Activated CD8-positive, alpha-beta T cell treated with anti-CD3 and anti-CD28 coated beads, Interleukin-2, amount 10 ng/mL, durations not matched to agents 7 days and 5 days (primary cell): ENCODE data around the gene TMEM208. TPM values are rescaled to one million over a fixed set of nuclear protein-coding genes. Genes with fewer than 3 reads are reported as not detected.

Source experiments
- ATAC-seq: fragments of 150-1000 bp; cut with Tn5 transposase; one replicate; pipeline ENCODE4 v1.10.0; 2021; ENCODE audit warnings: moderate library complexity
- CTCF ChIA-PET: fragments of 350-600 bp; sonication (Branson Sonifier 250); formaldehyde crosslinking; loops from one replicate; lab custom pipeline; 2021; ENCODE audit warnings: antibody characterized with exemption; lab: Charles Lee
- POLR2A ChIA-PET: fragments of 350-600 bp; sonication (Branson Sonifier 250); formaldehyde crosslinking; loops from one replicate; lab custom pipeline; 2021; ENCODE audit warnings: antibody characterized with exemption; lab: Charles Lee
- DNase-seq: peaks from one replicate; pipeline ENCODE4 v3.0.0-alpha.2; 2020
- H3K27ac Mint-ChIP-seq: one replicate; pipeline ENCODE4 v1.8.0; 2021; ENCODE audit warnings: mild to moderate bottlenecking, mixed read lengths
- H3K27me3 Mint-ChIP-seq: one replicate; pipeline ENCODE4 v1.8.0; 2021; ENCODE audit warnings: low read depth, mixed read lengths
- H3K36me3 Mint-ChIP-seq: one replicate; pipeline ENCODE4 v1.8.0; 2021; ENCODE audit warnings: low read depth, mixed read lengths
- H3K4me1 Mint-ChIP-seq: one replicate; pipeline ENCODE4 v1.8.0; 2021; ENCODE audit warnings: low read depth, mixed read lengths
- H3K4me3 Mint-ChIP-seq: one replicate; pipeline ENCODE4 v1.8.0; 2021; ENCODE audit warnings: mild to moderate bottlenecking, mixed read lengths
- H3K9me3 Mint-ChIP-seq: one replicate; pipeline ENCODE4 v1.8.0; 2022; ENCODE audit warnings: mixed read lengths; ENCODE audit not compliant: insufficient read depth
- total RNA-seq, 2 experiments: library from RNA; stranded (reverse); gene quantifications; one replicate each; pipeline ENCODE4 v1.2.3, GENCODE V29; 2021

The TMEM208 gene
- total RNA-seq: 10 to 100 TPM; 33.7 TPM

- Mint-ChIP-seq H3K27me3 (no peaks in the 10 kb centered on the region), H3K27ac (peak within 1 kb of the TSS; percentile 94), H3K9me3 (no peaks in the 10 kb centered on the region)
Measured at GRCh38 chr16:67226804-67227566, at the start of gene TMEM208. Gene TMEM208, plus strand, starts transcription at chr16:67227130. Its CDS starts 89 bp downstream, at chr16:67227219.

GRCh38 chr16:67177743-67178699 lies 48.9 kb upstream of the TMEM208 start:
- peaks cover 45% of the 10 kb centered on the region for H3K4me1 Mint-ChIP-seq
- H3K27ac Mint-ChIP-seq: no peak overlapping the region
- peak overlapping the region; percentile 61 for H3K4me3 Mint-ChIP-seq
- POLR2A ChIA-PET: interaction anchor here (0.6 kb wide), 1 partner anchor 70 kb away, joined by 3 read pairs; no protein-coding TSS in a partner anchor
- DNase-seq: peak; percentile 69
- H3K36me3 Mint-ChIP-seq: peaks cover 22% of the 10 kb centered on the region
- H3K27me3 Mint-ChIP-seq: peaks cover 21% of the 10 kb centered on the region
- ATAC-seq: peak; percentile 55
- no peaks in the 10 kb centered on the region for H3K9me3 Mint-ChIP-seq
- CTCF ChIA-PET: interaction anchor here (0.8 to 6.6 kb wide), 6 partner anchors 9 to 297 kb away, joined by 3 to 47 read pairs (median 5); partner anchors contain the start of genes FBXL8, PDP2 and TRADD

More at GRCh38 chr16:67226804-67227566, at the start of gene TMEM208:
- POLR2A ChIA-PET: interaction anchor here (0.6 to 5.0 kb wide), 13 partner anchors 8 to 228 kb away, joined by 3 to 70 read pairs (median 5); partner anchors contain the start of genes E2F4, FHOD1 and SLC9A5
- Mint-ChIP-seq H3K36me3 (peaks cover 32% of the 10 kb centered on the region), H3K4me3 (peak within 1 kb of the TSS; percentile 93), H3K4me1 (peaks cover 47% of the 10 kb centered on the region)
- peak; percentile 99 for DNase-seq
- CTCF ChIA-PET: interaction anchor here (0.7 to 5.9 kb wide), 13 partner anchors 9 to 273 kb away, joined by 3 to 64 read pairs (median 3); partner anchors contain the start of genes ELMO3, FHOD1 and SLC9A5
- peak; percentile 98 for ATAC-seq

GRCh38 chr16:67179421-67180080 lies 47.4 kb upstream of the TMEM208 start:
- Mint-ChIP-seq H3K27ac (no peak overlapping the region), H3K27me3 (peaks cover 11% of the 10 kb centered on the region), H3K4me3 (no peak overlapping the region), H3K36me3 (peaks cover 20% of the 10 kb centered on the region), H3K9me3 (no peaks in the 10 kb centered on the region), H3K4me1 (peaks cover 31% of the 10 kb centered on the region)
- no peak for ATAC-seq
- ChIA-PET POLR2A (no interaction called here), CTCF (interaction anchor here (0.7 to 1.5 kb wide), 5 partner anchors 10 to 162 kb away, joined by 3 to 11 read pairs (median 5); partner anchors contain the start of genes FBXL8 and TRADD)
- DNase-seq: peak; percentile 48

- no peak overlapping the region for H3K4me3 Mint-ChIP-seq
- H3K9me3 Mint-ChIP-seq: no peaks in the 10 kb centered on the region
- H3K27me3 Mint-ChIP-seq: peaks cover 14% of the 10 kb centered on the region
- H3K27ac Mint-ChIP-seq: no peak overlapping the region
- ATAC-seq: no peak
- H3K36me3 Mint-ChIP-seq: peaks cover 20% of the 10 kb centered on the region
- DNase-seq: no peak
- ChIA-PET POLR2A (no interaction called here), CTCF (interaction anchor here (1.0 to 1.5 kb wide), 4 partner anchors 11 to 162 kb away, joined by 5 to 11 read pairs (median 6); partner anchors contain the start of genes FBXL8 and TRADD)
- H3K4me1 Mint-ChIP-seq: peaks cover 34% of the 10 kb centered on the region
Measured at GRCh38 chr16:67180166-67180565, 46.8 kb upstream of the TMEM208 start.

- CTCF ChIA-PET: interaction anchor here (0.9 kb wide), 2 partner anchors 12 to 164 kb away, joined by 3 read pairs; no protein-coding TSS in a partner anchor
- Mint-ChIP-seq H3K4me1 (peaks cover 37% of the 10 kb centered on the region), H3K36me3 (peaks cover 15% of the 10 kb centered on the region), H3K27ac (no peak overlapping the region), H3K9me3 (no peaks in the 10 kb centered on the region), H3K27me3 (peaks cover 21% of the 10 kb centered on the region), H3K4me3 (no peak overlapping the region)
- POLR2A ChIA-PET: no interaction called here
- no peak for DNase-seq
- ATAC-seq: no peak
Measured at GRCh38 chr16:67181346-67181745, 45.6 kb upstream of the TMEM208 start.

GRCh38 chr16:67182288-67182687 lies 44.6 kb upstream of the TMEM208 start:
- peaks cover 33% of the 10 kb centered on the region for H3K4me1 Mint-ChIP-seq
- DNase-seq (no peak), ATAC-seq (no peak)
- ChIA-PET POLR2A (no interaction called here), CTCF (interaction anchor here (0.8 to 5.8 kb wide), 12 partner anchors 7 to 431 kb away, joined by 3 to 42 read pairs (median 4); partner anchors contain the start of genes DYNC1LI2 and NOL3)
- no peak overlapping the region for H3K27ac Mint-ChIP-seq
- H3K4me3 Mint-ChIP-seq: no peak overlapping the region
- H3K9me3 Mint-ChIP-seq: no peaks in the 10 kb centered on the region
- peaks cover 18% of the 10 kb centered on the region for H3K27me3 Mint-ChIP-seq
- peaks cover 10% of the 10 kb centered on the region for H3K36me3 Mint-ChIP-seq

GRCh38 chr16:67183284-67183626 lies 43.7 kb upstream of the TMEM208 start:
- DNase-seq: no peak
- H3K27me3 Mint-ChIP-seq: peaks cover 13% of the 10 kb centered on the region
- no peak overlapping the region for H3K4me3 Mint-ChIP-seq
- CTCF ChIA-PET: interaction anchor here (0.8 to 5.8 kb wide), 11 partner anchors 8 to 432 kb away, joined by 3 to 42 read pairs (median 4); partner anchors contain the start of genes DYNC1LI2 and NOL3
- no peak for ATAC-seq
- POLR2A ChIA-PET: interaction anchor here (1.0 kb wide), 1 partner anchor 64 kb away, joined by 3 read pairs; the partner anchor contains the start of gene FHOD1
- H3K4me1 Mint-ChIP-seq: peaks cover 23% of the 10 kb centered on the region
- H3K9me3 Mint-ChIP-seq: no peaks in the 10 kb centered on the region
- no peak overlapping the region for H3K27ac Mint-ChIP-seq
- peaks cover 5% of the 10 kb centered on the region for H3K36me3 Mint-ChIP-seq

- peak; percentile 95 for ATAC-seq
- DNase-seq: peak; percentile 97
- Mint-ChIP-seq H3K36me3 (peaks cover 5% of the 10 kb centered on the region), H3K4me3 (no peak within 1 kb of the TSS), H3K27me3 (peaks cover 13% of the 10 kb centered on the region), H3K9me3 (no peaks in the 10 kb centered on the region), H3K27ac (no peak within 1 kb of the TSS), H3K4me1 (peaks cover 18% of the 10 kb centered on the region)
- ChIA-PET POLR2A (interaction anchor here (0.6 to 1.0 kb wide), 3 partner anchors 24 to 64 kb away, joined by 3 to 4 read pairs (median 3); partner anchors contain the start of genes B3GNT9 and FHOD1), CTCF (interaction anchor here (0.7 to 5.8 kb wide), 17 partner anchors 9 to 298 kb away, joined by 3 to 42 read pairs (median 6); partner anchors contain the start of genes CES3, FBXL8, NOL3 and TRADD)
Measured at GRCh38 chr16:67183627-67184452, 43.1 kb upstream of the TMEM208 start, which contains the start of gene MATCAP1. Gene MATCAP1, minus strand, starts transcription at chr16:67183963. Its CDS starts 3,353 bp downstream, at chr16:67180610.

- no peak overlapping the region for H3K27ac Mint-ChIP-seq
- DNase-seq (peak; percentile 54), ATAC-seq (peak; percentile 10)
- ChIA-PET CTCF (interaction anchor here (0.7 to 5.8 kb wide), 23 partner anchors 10 to 297 kb away, joined by 3 to 42 read pairs (median 6); partner anchors contain the start of genes CES3, FBXL8, TMEM208 and TRADD), POLR2A (interaction anchor here (0.6 to 1.0 kb wide), 2 partner anchors 24 to 34 kb away, joined by 3 to 4 read pairs; partner anchors contain the start of gene B3GNT9)
- H3K36me3 Mint-ChIP-seq: peaks cover 2% of the 10 kb centered on the region
- no peaks in the 10 kb centered on the region for H3K9me3 Mint-ChIP-seq
- no peak overlapping the region for H3K4me3 Mint-ChIP-seq
- H3K27me3 Mint-ChIP-seq: peaks cover 13% of the 10 kb centered on the region
- H3K4me1 Mint-ChIP-seq: peaks cover 14% of the 10 kb centered on the region
Measured at GRCh38 chr16:67184453-67184994, 42.4 kb upstream of the TMEM208 start.
